ENCODE results near the gene PITRM1. TPM values are rescaled to one million over a fixed set of nuclear protein-coding genes. Genes with fewer than 3 reads are reported as not detected.

The PITRM1 gene
- polyA plus RNA-seq, 1 donor from 2014 or later: 62.2 TPM

GRCh38 chr10:3194871-3195270, 22.3 kb upstream of the PITRM1 start:
- Histone ChIP-seq H2AFZ (ENCODE audit: low read depth, low read length) (no peak overlapping the region), H3K27ac (ENCODE audit: low read length) (no peak overlapping the region), H3K79me2 (replicated peaks; ENCODE audit: insufficient read depth, low read length) (no peaks in the 10 kb centered on the region), H3K27me3 (ENCODE audit: insufficient read depth, low read depth, low read length) (no peaks in the 10 kb centered on the region), H3K9ac (ENCODE audit: low read length) (no peak overlapping the region), H3K9me2 (ENCODE audit: insufficient read depth, low read length) (no peaks in the 10 kb centered on the region), H3F3A (ENCODE audit: insufficient read depth, low read length, poor library complexity, severe bottlenecking) (no peaks in the 10 kb centered on the region), H3K4me2 (ENCODE audit: low read length) (no peak overlapping the region), H3K9me3 (ENCODE audit: low read length) (no peaks in the 10 kb centered on the region), H4K20me1 (ENCODE audit: insufficient read depth) (no peaks in the 10 kb centered on the region), H3K36me3 (ENCODE audit: insufficient read depth, low read length) (no peaks in the 10 kb centered on the region), H3K4me3 (ENCODE audit: low read length) (no peak overlapping the region)
- TF ChIP-seq CTCF (IDR thresholded peaks at IDR 0.05; ENCODE audit: poor library complexity, severe bottlenecking): no peak
- TF ChIP-seq EZH2 (IDR thresholded peaks at IDR 0.05; ENCODE audit: borderline replicate concordance, insufficient read depth, low read length, poor library complexity, severe bottlenecking): no peak
- TF ChIP-seq EP300 (conservative IDR thresholded peaks at IDR 0.05; ENCODE audit: poor library complexity, severe bottlenecking): no peak
- TF ChIP-seq SMC3 (conservative IDR thresholded peaks at IDR 0.05; ENCODE audit: poor library complexity): no peak
- TF ChIP-seq MXI1 (conservative IDR thresholded peaks at IDR 0.05; ENCODE audit: poor library complexity, severe bottlenecking): no peak
- no peak for TF ChIP-seq TAF1 (IDR thresholded peaks at IDR 0.05; ENCODE audit: low read depth)

GRCh38 chr10:3193751-3194150, 21.2 kb upstream of the PITRM1 start:
- H3K27me3 ChIP-seq (ENCODE audit: insufficient read depth, low read depth, low read length): no peaks in the 10 kb centered on the region
- no peak overlapping the region for H3K4me3 ChIP-seq (ENCODE audit: low read length)
- no peaks in the 10 kb centered on the region for H3K36me3 ChIP-seq (ENCODE audit: insufficient read depth, low read length)
- no peaks in the 10 kb centered on the region for H3F3A ChIP-seq (ENCODE audit: insufficient read depth, low read length, poor library complexity, severe bottlenecking)
- no peaks in the 10 kb centered on the region for H3K9me2 ChIP-seq (ENCODE audit: insufficient read depth, low read length)
- H2AFZ ChIP-seq (ENCODE audit: low read depth, low read length): no peak overlapping the region
- H3K4me2 ChIP-seq (ENCODE audit: low read length): no peak overlapping the region
- H3K9me3 ChIP-seq (ENCODE audit: low read length): no peaks in the 10 kb centered on the region
- no peak overlapping the region for H3K9ac ChIP-seq (ENCODE audit: low read length)
- H3K79me2 ChIP-seq (replicated peaks; ENCODE audit: insufficient read depth, low read length): no peaks in the 10 kb centered on the region
- TF ChIP-seq RAD21 (conservative IDR thresholded peaks at IDR 0.05): no peak
- TF ChIP-seq TAF1 (IDR thresholded peaks at IDR 0.05; ENCODE audit: low read depth): no peak
- no peak for TF ChIP-seq SMC3 (conservative IDR thresholded peaks at IDR 0.05; ENCODE audit: poor library complexity)
- no peak for TF ChIP-seq POLR2AphosphoS5 (IDR thresholded peaks at IDR 0.05)
- TF ChIP-seq CTCF (IDR thresholded peaks at IDR 0.05; ENCODE audit: poor library complexity, severe bottlenecking): no peak
- TF ChIP-seq EP300 (conservative IDR thresholded peaks at IDR 0.05; ENCODE audit: poor library complexity, severe bottlenecking): no peak
- no peak for TF ChIP-seq MXI1 (conservative IDR thresholded peaks at IDR 0.05; ENCODE audit: poor library complexity, severe bottlenecking)
- no peak for TF ChIP-seq REST (IDR thresholded peaks at IDR 0.05; ENCODE audit: borderline replicate concordance)
- no peak for TF ChIP-seq EZH2 (IDR thresholded peaks at IDR 0.05; ENCODE audit: borderline replicate concordance, insufficient read depth, low read length, poor library complexity, severe bottlenecking)
- H4K20me1 ChIP-seq (ENCODE audit: insufficient read depth): no peaks in the 10 kb centered on the region
- no peak overlapping the region for H3K27ac ChIP-seq (ENCODE audit: low read length)

Measured in neural cell (in vitro differentiated cells).